Measurements from ENCODE around the gene CCNK.

CCNK gene

GRCh38 chr14:99521176-99522024 is 40.2 kb downstream of the CCNK start:
- TF ChIP-seq CTCF (IDR thresholded peaks at IDR 0.05; ENCODE audit: low read depth, low read length): no peak
- DNase-seq (ENCODE audit: extremely low read depth, low read depth): no peak

- no peak for TF ChIP-seq CTCF (IDR thresholded peaks at IDR 0.05; ENCODE audit: low read depth, low read length)
- DNase-seq (ENCODE audit: extremely low read depth, low read depth): no peak
These were observed 40.8 kb downstream of the CCNK start for GRCh38 chr14:99522025-99522401.

GRCh38 chr14:99522457-99522891 is 41.3 kb downstream of the CCNK start:
- DNase-seq (ENCODE audit: extremely low read depth, low read depth): no peak
- no peak for TF ChIP-seq CTCF (IDR thresholded peaks at IDR 0.05; ENCODE audit: low read depth, low read length)

GRCh38 chr14:99522934-99523703 is 41.9 kb downstream of the CCNK start:
- DNase-seq (ENCODE audit: extremely low read depth, low read depth): no peak
- TF ChIP-seq CTCF (IDR thresholded peaks at IDR 0.05; ENCODE audit: low read depth, low read length): no peak

- TF ChIP-seq CTCF (IDR thresholded peaks at IDR 0.05; ENCODE audit: low read depth, low read length): no peak
- DNase-seq (ENCODE audit: extremely low read depth, low read depth): no peak
These were observed 42.5 kb downstream of the CCNK start for GRCh38 chr14:99523704-99524055.

GRCh38 chr14:99524091-99524661 is 43.0 kb downstream of the CCNK start:
- no peak for DNase-seq (ENCODE audit: extremely low read depth, low read depth)
- no peak for TF ChIP-seq CTCF (IDR thresholded peaks at IDR 0.05; ENCODE audit: low read depth, low read length)
